Measurements from ENCODE around the gene INSL6. TPM values are rescaled to one million over a fixed set of nuclear protein-coding genes. Genes with fewer than 3 reads are reported as not detected.

Gene INSL6
- total and polyA plus RNA-seq, 12 donors, result not detected

DNA sequence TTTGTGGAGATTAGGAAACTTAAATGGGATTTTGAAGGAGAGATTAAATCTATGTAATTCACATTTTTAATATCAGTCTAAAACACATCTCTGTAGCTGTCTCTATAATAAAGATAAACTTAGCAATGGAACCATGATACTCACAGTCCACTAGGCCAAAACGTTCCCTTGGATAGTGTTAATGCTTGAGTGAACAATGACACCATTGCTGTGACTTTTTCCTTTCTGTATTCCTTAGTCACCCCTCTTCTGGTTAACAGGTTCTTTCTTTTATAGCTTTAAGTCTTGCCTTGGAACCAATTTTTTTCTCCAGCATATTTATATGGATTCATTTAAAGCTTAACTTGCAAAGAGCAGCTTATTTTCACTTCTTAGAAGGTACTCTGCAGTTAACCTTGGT, 63.3 kb downstream of the INSL6 start:
- Histone ChIP-seq H3K4me3 (no peak overlapping the region), H3K4me1 (no peaks in the 10 kb centered on the region), H3K36me3 (peaks cover 0 to 78% (median 20%) of the 10 kb centered on the region in 9 donors), H3K9me3 (peaks cover 0 to 6% (median 0%) of the 10 kb centered on the region in 11 donors), H3K27ac (no peak overlapping the region), H3K27me3 (no peaks in the 10 kb centered on the region)
- TF ChIP-seq, protein P1, sequence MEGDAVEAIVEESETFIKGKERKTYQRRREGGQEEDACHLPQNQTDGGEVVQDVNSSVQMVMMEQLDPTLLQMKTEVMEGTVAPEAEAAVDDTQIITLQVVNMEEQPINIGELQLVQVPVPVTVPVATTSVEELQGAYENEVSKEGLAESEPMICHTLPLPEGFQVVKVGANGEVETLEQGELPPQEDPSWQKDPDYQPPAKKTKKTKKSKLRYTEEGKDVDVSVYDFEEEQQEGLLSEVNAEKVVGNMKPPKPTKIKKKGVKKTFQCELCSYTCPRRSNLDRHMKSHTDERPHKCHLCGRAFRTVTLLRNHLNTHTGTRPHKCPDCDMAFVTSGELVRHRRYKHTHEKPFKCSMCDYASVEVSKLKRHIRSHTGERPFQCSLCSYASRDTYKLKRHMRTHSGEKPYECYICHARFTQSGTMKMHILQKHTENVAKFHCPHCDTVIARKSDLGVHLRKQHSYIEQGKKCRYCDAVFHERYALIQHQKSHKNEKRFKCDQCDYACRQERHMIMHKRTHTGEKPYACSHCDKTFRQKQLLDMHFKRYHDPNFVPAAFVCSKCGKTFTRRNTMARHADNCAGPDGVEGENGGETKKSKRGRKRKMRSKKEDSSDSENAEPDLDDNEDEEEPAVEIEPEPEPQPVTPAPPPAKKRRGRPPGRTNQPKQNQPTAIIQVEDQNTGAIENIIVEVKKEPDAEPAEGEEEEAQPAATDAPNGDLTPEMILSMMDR (IDR thresholded peaks at IDR 0.05), result no peak
- 82 to 90% methylated on average over 1 of the region's 1 CpG for WGBS, 2 donors
- no peak for DNase-seq
- intact Hi-C loops (cut with DNase I), result no loop called here
- no peak for ATAC-seq

DNA sequence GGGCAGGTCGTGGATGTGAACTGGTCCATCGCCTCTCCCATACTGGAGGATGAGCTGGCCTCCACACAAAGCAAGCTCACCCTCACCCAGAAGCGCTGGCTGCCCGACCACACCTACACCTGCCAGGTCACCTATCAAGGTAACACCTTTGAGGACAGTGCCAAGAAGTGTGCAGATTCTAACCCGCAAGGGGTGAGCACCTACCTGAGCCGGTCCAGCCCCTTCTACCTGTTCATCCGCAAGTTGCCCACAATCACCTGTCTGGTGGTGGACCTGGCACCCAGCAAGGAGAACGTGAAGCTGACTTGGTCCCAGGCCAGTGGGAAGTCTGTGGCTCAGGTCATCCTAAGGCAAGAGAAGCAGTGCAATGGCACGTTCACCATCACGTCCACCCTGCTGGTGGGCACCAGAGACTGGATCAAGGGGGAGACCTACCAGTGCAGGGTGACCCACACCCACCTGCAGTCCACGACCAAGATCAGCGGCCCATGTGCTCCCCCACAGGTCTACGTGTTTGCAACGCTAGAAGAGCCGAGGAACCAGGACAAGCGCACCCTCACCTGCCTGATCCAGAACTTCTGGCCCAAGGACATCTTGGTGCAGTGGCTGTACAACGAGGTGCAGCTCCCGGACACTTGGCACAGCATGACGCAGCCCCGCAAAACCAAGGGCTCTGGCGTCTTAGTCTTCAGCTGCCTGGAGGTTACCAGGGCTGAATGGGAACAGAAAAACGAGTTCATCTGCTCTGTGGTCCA, 71.3 kb downstream of the INSL6 start:
- peaks cover 0 to 25% (median 9%) of the 10 kb centered on the region in 9 donors for H3K36me3 ChIP-seq
- DNase-seq (no peak), ATAC-seq (peak in 2 of 8 donors; percentile 27 to 47)
- TF ChIP-seq, protein P1 (IDR thresholded peaks at IDR 0.05), result no peak
- no peak overlapping the region for H3K4me3 ChIP-seq
- no peaks in the 10 kb centered on the region for H3K27me3 ChIP-seq
- intact Hi-C loops (cut with DNase I), result no loop called here
- WGBS, 2 donors, result 97 to 98% methylated on average over 22 of the region's 22 CpGs
- H3K9me3 ChIP-seq, result peaks cover 0 to 20% (median 0%) of the 10 kb centered on the region in 11 donors
- no peaks in the 10 kb centered on the region for H3K4me1 ChIP-seq
- no peak overlapping the region for H3K27ac ChIP-seq

Other genes with a start within 250 kb of the INSL6 start
- 10 to 100 TPM in 9 of 10 donors, 1 to 10 TPM in 1; 7.0 to 95.6 (median 44.8) TPM for gene JAK2, start 200.4 kb downstream of the INSL6 start, total RNA-seq
- 1 to 10 TPM; 2.3 to 6.7 TPM for gene JAK2, start 200.4 kb downstream of the INSL6 start, polyA plus RNA-seq
- gene INSL4, start 45.8 kb upstream of the INSL6 start, total RNA-seq, result not detected
- gene INSL4, start 45.8 kb upstream of the INSL6 start, polyA plus RNA-seq, result not detected
- 1 to 10 TPM in 2 of 10 donors, under 1 TPM in 5, not detected in 3; 0.49 to 1.7 (median 0.85) TPM for gene RLN2, start 119.1 kb upstream of the INSL6 start, total RNA-seq
- under 1 TPM; 0.13 to 0.51 TPM for gene RLN2, start 119.1 kb upstream of the INSL6 start, polyA plus RNA-seq
- under 1 TPM in 5 of 10 donors, not detected in 5; 0.33 to 0.38 (median 0.35) TPM for gene RLN1, start 154.2 kb upstream of the INSL6 start, total RNA-seq
- under 1 TPM in 1 of 2 donors, not detected in 1; 0.04 TPM for gene RLN1, start 154.2 kb upstream of the INSL6 start, polyA plus RNA-seq